A673 (cell line): ENCODE results near the gene NAXD. TPM values are rescaled to one million over a fixed set of nuclear protein-coding genes. Genes with fewer than 3 reads are reported as not detected.

Experiments
- BruUV-seq: library from RNA; stranded (reverse); fragments of 400-500 nt; replicated peaks from 2 replicates; lab custom pipeline; 2021; lab: Mats Ljungman, UMichigan
- CTCF ChIA-PET: fragments of 300-600 bp; sonication (Branson Sonifier 250); formaldehyde crosslinking; loops from one replicate; lab custom pipeline; 2022; ENCODE audit warnings: antibody characterized with exemption; lab: Charles Lee
- POLR2A ChIA-PET: fragments of 300-600 bp; sonication (Branson Sonifier 250); formaldehyde crosslinking; loops from one replicate; lab custom pipeline; 2022; ENCODE audit warnings: antibody characterized with exemption; ENCODE audit not compliant: low non-redundant PET; lab: Charles Lee
- DNase-seq: peaks from one replicate; pipeline ENCODE4 v3.0.0-alpha.2; 2015; ENCODE audit warnings: low spot score
- H3K27ac ChIP-seq: fragments of 200-600 bp; sonication (generic); 2 replicates; pipeline ENCODE4 v1.5.1; 2016; ENCODE audit warnings: mixed run types, low read depth, mild to moderate bottlenecking, mixed read lengths, antibody characterized with exemption, low read length; ENCODE audit not compliant: poor library complexity, severe bottlenecking
- H3K27me3 ChIP-seq: fragments of 200-600 bp; sonication (generic); replicated peaks from 2 replicates; pipeline ENCODE4 v1.6.1; 2017; ENCODE audit warnings: mixed run types, low read depth, mild to moderate bottlenecking, mixed read lengths, antibody characterized with exemption, low read length; ENCODE audit not compliant: insufficient read depth, poor library complexity
- H3K36me3 ChIP-seq: fragments of 200-600 bp; sonication (generic); 2 replicates; pipeline ENCODE4 v1.6.1; 2016; ENCODE audit warnings: mixed run types, mild to moderate bottlenecking, mixed read lengths, antibody characterized with exemption, low read length; ENCODE audit not compliant: insufficient read depth, poor library complexity, severe bottlenecking
- H3K4me1 ChIP-seq: fragments of 200-600 bp; sonication (generic); 2 replicates; pipeline ENCODE4 v1.6.1; 2017; ENCODE audit warnings: mixed run types, mild to moderate bottlenecking, mixed read lengths, antibody characterized with exemption, low read length; ENCODE audit not compliant: insufficient read depth, poor library complexity, severe bottlenecking
- H3K4me3 ChIP-seq: fragments of 200-600 bp; sonication (generic); 2 replicates; pipeline ENCODE4 v1.5.1; 2016; ENCODE audit warnings: low read depth, mixed run types, mild to moderate bottlenecking, mixed read lengths, low read length; ENCODE audit not compliant: poor library complexity, severe bottlenecking
- H3K9me3 ChIP-seq: fragments of 200-600 bp; sonication (generic); 2 replicates; pipeline ENCODE4 v1.6.1; 2016; ENCODE audit warnings: mixed run types, low read depth, mild to moderate bottlenecking, mixed read lengths, antibody characterized with exemption, low read length; ENCODE audit not compliant: poor library complexity, severe bottlenecking
- CTCF ChIP-seq: fragments of 300-800, 200-600 bp; sonication (generic); conservative IDR thresholded peaks from 2 replicates; pipeline ENCODE4 v1.5.1; 2017; ENCODE audit warnings: low read depth, mild to moderate bottlenecking, antibody characterized with exemption, low read length, moderate library complexity, mixed read lengths
- EZH2 ChIP-seq: fragments of 200-600 bp; sonication (generic); IDR thresholded peaks from 2 replicates; pipeline ENCODE4 v1.6.1; 2017; ENCODE audit warnings: borderline replicate concordance, low read depth, mild to moderate bottlenecking, mixed read lengths, antibody characterized with exemption, low read length; ENCODE audit not compliant: poor library complexity, severe bottlenecking
- intact Hi-C: fragments of 100-400 bp; cut with micrococcal nuclease; formaldehyde crosslinking; loops from one replicate; pipeline ENCODE4 v1.10.0; 2022; ENCODE audit not compliant: unreplicated experiment
- total RNA-seq: library from RNA; stranded (reverse); gene quantifications from 2 replicates; pipeline ENCODE4 v1.2.3, GENCODE V29; 2021

NAXD gene
- total RNA-seq, 1 experiment from 2014 or later = 27.9 TPM

- Histone ChIP-seq H3K36me3 (peaks cover 6% of the 10 kb centered on the region), H3K27me3 (no peaks in the 10 kb centered on the region), H3K27ac (no peak overlapping the region), H3K4me3 (no peak overlapping the region), H3K9me3 (no peaks in the 10 kb centered on the region), H3K4me1 (no peaks in the 10 kb centered on the region)
- intact Hi-C loops = no loop called here
- BruUV-seq = no TSS peak
- ChIA-PET POLR2A (no interaction called here), CTCF (no interaction called here)
- no peak for TF ChIP-seq EZH2
- no peak for TF ChIP-seq CTCF
- no peak for DNase-seq
Measured at GRCh38 chr13:110648848-110649421, 33.6 kb downstream of the NAXD start.

DNA sequence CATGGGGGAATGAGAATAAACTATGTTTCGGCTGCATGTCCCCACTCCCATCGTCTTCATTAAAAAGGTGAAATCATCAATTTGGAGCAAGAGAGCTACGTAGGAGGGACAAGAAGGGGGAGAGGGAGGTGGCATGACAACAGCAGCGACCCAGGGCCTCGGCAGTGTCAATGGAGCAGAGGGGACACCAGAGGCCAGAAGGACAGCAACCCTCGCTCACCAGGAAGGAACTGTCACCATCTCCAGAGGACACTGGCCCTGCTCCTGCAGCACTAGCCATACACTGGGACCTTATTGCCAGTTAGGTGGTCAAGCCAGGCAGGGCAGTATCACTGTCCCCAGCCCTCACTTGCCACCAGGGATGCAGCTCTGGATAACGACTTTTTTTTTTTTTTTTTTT lies 34.2 kb downstream of the NAXD start:
- BruUV-seq = no TSS peak
- intact Hi-C loops = no loop called here

GRCh38 chr13:110650436-110650835 lies 35.1 kb downstream of the NAXD start:
- CTCF ChIA-PET = no interaction called here

More for the DNA sequence above, 34.2 kb downstream of the NAXD start:
- no peaks in the 10 kb centered on the region for H3K27me3 ChIP-seq
- TF ChIP-seq EZH2 = no peak
- TF ChIP-seq CTCF = no peak
- no peaks in the 10 kb centered on the region for H3K4me1 ChIP-seq
- CTCF ChIA-PET = no interaction called here
- no peak overlapping the region for H3K4me3 ChIP-seq
- peaks cover under 1% of the 10 kb centered on the region for H3K36me3 ChIP-seq
- no peak for DNase-seq
- POLR2A ChIA-PET = no interaction called here
- no peaks in the 10 kb centered on the region for H3K9me3 ChIP-seq
- H3K27ac ChIP-seq = no peak overlapping the region

More at GRCh38 chr13:110650436-110650835, 35.1 kb downstream of the NAXD start:
- no TSS peak for BruUV-seq
- Histone ChIP-seq H3K4me3 (no peak overlapping the region), H3K4me1 (no peaks in the 10 kb centered on the region), H3K27me3 (no peaks in the 10 kb centered on the region), H3K27ac (no peak overlapping the region), H3K9me3 (no peaks in the 10 kb centered on the region), H3K36me3 (peaks cover 2% of the 10 kb centered on the region)
- intact Hi-C loops = no loop called here
- POLR2A ChIA-PET = no interaction called here
- no peak for TF ChIP-seq CTCF
- TF ChIP-seq EZH2 = no peak
- no peak for DNase-seq
